HG02973 (cell line): ENCODE results near the gene PLTP.
"Not testable (repeated sequence)": the region's sequence is repeated elsewhere in the genome, so short reads cannot be mapped to it uniquely, and the experiment has no call there.

Experiments
- ATAC-seq: cut with Tn5 transposase; IDR thresholded peaks from one replicate; pipeline ENCODE4 v1.9.1; 2021; ENCODE audit warnings: moderate library complexity; ENCODE audit not compliant: unreplicated experiment

Gene PLTP

DNA sequence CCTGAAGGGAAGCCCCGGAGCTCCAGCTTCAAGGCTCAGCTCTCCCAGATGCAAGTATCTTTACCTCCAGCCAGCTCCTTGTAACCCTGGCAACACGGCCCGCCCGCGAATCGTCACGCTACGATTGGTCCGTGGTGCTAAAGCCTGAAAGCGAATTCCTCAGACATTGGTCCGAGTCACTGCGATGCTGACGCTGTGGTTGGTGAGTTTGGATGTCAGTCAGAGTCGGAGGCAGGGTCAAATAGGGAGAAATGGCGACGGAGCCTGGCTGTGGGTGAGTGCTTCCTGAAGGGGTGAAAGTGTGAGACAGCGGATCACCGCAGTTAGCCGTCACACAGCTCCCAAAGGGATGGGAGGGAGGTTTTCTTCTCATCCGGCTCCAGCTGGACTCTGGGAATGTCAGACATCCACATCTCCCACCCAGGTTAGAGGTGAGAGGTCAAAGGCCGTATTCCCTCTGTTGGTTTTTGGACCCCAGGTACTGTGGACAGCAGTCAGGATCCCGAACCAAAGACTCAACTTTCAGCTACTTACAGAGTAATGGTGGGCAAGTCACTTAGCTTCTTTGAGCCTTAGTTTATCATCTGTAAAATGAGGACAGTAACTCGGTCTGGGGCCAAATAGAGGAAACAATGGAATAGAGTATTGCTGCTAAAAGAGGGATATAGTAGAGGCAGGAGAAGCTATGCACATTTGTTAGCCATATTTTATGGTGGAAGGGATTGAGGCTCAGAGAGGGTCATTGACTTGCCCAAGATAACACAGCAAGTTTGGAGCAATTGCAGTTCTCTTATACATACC is 30.8 kb downstream of the PLTP start, which contains the start of gene ZSWIM1:
TSS of gene ZSWIM1 (plus strand) at position 240 of the 801 bp plus-strand sequence. CDS start 1,366 bp downstream, outside the sequence.
- peak; percentile 96 for ATAC-seq

DNA sequence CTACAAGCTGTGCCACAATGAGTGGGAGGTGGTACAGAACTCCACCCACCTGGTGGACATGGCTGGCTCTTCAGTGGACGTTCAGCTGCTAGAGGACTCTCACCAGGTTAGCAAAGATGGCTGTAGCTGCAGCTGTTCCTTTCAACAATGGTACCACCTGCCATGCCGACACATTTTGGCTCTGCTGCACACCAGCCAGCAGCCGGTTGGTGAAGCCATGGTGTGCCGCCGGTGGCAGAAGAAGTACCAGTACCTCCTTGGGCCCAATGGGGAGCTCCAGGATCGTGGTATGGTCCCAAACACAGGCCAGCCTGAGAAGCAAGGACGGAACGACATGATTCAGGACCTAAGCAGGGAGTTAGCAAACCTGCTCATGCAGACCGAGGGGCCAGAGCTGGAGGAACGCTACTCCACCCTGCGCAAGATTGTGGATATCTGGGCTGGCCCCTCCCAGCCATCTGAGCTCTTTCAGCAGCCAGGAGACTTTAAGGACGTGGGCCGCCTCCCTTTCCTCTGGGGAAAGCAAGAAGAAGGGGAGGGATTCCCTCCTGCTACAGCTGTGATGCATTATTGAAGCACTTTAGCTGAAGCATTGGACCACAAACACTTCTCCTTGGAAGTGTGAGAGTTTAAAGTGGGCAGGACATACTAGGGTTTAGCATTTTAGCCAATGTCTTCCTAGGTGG is 33.7 kb downstream of the PLTP start:
- ATAC-seq: no peak

DNA sequence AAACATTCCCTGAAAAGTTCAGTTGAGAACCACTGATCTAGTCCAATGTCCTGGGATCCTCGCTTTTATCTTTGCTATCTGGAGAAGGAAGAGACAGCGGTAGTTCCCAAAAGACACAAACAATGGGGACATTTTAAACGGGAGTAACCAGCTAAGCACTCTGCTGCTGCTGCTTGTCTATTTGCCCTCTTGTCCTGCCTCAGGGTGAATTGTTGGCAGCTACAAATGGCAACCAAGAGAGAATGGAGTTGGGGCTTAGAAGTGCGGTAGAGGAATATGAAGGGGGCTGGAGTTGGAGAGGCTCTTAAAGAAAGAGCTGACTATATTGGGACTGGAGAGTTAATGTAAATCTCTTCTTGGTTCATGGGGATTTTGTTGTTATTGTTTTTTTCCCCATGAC is 37.4 kb downstream of the PLTP start:
- no peak for ATAC-seq

DNA sequence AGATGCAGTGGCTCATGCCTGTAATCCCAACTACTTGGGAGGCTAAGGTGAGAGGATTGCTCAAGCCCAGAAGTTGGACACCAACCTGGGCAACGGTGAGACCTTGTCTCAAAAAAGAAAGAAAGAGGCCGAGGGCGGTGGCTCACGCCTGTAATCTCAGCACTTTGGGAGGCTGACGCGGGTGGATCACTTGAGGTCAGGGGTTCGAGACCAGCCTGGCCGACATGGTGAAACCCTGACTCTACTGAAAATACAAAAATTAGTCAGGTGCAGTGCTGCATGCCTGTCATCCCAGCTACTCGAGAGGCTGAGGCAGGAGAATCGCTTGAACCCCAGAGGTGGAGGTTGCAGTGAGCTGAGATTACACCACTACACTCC is 37.9 kb downstream of the PLTP start:
- ATAC-seq: not testable (repeated sequence)

DNA sequence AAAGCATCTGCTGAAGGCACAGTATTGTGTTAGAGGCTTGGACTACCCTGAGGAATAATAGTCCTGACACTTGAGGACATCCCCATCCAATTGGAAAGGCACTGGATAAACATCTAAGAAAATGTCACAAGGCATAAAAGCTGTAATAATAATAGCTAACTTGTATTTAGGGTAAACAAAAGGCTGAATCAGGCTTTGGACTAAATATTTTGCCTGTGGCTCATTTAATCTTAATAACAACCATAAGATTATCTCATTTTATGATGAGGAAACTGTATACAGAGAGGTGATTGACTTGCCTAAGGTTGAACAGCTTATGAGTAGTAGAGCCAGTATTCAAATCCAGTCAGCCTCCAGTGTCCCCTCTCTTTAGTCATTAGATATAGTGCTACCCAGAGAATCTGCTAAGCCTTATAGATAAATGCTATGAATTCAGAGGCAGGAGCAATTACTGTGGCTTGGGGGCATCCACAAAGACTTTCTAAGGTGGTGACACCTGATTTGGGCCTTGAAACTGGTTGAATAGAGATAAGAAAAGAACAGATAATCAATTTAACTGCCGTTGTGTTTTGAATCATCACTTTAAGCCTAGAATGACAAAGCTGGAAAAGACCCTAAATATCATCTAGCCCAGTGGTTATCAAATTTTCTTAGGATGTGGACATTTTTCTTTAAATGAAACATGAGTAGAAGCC is 38.4 kb downstream of the PLTP start:
- no peak for ATAC-seq

DNA sequence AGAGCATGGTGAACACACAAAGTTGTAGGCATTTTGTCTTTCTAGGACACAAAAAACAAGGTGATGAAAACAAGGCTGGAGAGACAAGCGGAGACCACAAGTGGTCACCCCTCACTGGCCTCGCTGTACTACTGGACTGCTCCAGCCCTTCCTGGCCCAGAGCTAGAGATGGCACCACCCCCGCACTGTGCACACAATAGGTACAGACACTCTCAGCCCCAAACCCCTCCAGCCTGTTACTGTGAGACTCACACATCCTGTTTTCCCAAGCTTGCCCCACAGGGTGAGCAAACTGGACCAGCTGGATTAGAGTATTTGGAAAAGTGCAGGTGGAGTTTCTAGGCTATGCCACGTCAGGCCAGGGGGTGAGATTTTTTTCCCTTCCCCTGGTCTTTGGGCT is 39.3 kb downstream of the PLTP start:
- ATAC-seq: no peak

DNA sequence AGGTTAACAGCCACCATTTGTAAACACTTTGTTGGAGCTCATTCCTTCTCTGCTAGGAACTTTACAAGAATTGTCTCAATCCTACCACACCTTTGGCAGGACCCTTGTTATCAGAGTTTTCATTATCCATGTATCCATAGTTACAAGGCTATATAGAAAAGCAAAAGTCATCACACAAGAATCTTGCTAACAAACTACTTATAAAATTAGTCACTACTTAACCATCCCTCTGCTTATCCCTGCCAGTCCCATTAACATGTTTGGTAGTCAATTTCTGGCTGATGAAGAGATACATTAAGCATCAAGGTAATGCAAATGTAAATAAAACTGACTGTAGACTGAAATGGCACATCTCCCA is 44.2 kb downstream of the PLTP start:
- ATAC-seq: no peak

DNA sequence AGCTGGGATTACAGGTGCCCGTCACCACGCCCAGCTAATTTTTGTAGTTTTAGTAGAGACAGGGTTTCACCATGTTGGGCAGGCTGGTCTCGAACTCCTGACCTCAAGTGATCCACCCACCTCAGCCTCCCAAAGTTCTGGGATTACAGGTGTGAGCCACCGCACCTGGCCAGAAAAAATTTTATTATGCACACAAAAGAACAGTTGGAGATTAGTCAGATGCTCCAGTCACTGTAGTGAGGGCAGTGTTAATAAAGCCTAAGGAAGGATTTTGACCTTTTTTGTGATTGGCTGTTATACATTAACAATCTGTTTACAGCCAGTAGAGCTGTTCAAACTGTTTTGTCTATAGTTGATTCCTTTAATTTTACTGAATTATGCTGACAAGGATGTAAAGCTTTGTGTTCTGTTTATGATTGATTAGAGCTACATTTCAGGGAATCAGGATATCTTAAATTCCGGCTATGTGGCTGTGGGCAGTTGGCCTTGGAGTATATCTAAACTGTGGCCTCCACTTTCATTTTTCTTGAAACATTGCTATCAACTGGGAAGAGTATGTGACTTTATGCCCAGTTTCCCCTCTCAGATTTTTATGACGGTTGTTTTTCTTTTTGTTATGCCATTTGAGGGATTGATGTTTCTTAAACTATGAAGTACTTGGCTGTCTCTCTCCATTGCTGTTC is 44.7 kb downstream of the PLTP start:
- ATAC-seq: no peak

DNA sequence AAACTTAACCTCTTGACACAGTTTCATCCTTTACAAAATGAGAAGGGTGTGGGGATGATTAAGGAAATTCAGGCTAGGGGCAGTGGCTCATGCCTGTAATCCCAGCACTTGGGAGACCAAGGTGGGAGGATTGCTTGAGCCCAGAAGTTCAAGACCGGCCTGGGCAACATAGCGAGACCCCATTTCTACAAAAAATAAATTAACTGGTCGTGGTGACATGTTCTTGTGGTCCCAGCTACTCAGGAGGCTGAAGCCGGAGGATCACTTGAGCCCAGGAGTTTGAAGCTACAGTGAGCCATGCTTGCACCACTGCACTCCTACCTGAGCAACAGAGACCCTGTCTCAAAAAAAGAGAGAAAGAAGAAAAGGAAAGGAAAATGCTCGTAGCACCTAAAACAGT is 45.5 kb downstream of the PLTP start:
- no peak for ATAC-seq

DNA sequence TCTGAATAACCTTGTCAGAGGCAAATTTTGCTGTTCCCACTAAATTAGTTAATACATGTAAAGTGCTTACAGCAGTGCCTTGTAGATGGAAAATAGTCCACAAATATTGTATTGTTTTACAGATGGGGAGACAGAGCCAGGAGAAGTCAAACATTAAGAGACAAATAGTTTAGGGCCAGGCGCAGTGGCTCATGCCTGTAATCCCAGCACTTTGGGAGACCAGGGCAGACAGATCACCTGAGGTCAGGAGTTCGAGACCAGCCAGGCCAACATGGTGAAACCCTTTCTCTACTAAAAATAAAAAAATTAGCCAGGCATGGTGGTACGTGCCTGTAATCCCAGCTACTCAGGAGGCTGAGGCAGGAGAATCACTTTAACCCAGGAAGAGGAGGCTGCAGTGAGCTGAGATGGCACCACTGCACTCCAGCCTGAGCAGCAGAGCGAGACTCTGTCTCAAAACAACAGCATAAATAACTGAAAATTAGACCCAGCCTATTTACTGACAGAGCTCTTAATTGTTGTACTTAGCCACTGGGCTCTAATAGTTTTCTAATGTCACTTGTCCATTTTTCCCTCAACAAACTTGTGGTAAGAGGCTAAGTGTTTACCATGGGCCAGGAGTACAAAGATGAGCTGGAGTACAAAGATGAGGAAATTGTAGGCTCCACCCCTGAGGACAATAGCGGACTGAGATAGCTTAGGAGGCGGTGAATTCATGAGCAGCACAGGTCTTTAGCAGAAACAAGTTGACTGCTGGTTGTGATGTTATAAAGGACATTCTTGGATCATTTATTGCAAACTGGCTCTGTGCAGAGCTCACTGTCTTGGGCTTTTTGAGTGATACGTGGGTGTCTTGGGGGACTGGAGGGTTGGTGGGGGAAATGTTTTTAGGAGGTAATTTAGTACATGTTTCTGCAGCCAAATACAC is 48.1 kb downstream of the PLTP start:
- ATAC-seq: no peak

DNA sequence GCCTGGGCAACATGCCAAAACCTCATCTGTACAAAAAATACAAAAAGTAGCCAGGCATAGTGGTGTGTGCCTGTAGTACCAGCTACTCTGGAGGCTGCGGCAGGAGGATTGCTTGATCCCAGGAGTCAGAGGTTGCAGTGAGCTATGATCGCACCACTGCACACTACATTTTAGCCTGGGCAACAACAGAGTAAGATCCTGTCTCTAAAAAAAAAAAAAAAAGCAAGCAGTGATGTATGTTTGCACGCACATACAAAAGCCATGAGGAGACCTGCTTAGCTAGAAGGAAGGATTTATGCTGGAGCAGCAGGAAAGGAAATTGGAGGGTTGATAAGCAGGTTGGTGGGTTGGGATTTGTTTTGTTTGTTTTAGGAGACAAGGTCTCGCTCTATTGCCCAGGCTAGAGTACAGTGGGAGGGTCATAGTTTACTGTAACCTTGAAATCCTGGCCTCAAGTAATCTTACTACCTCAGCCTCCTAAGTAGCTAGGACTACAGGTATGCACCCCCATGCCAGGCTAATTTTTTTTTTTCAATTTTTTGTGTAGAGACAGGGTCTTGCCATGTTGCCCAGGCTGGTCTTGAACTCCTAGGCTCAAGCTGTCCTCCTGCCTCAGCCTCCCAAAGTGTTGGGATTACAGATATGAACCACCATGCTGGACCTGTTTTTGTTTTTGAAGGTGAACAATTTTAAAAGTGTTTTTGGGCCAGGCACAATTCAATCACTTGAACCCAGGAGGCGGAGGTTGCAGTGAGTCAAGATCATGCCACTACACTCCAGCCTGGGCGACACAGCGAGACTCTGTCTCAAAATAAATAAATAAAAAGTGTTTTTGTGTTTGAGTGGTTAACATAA is 50.5 kb downstream of the PLTP start:
- ATAC-seq: no peak

DNA sequence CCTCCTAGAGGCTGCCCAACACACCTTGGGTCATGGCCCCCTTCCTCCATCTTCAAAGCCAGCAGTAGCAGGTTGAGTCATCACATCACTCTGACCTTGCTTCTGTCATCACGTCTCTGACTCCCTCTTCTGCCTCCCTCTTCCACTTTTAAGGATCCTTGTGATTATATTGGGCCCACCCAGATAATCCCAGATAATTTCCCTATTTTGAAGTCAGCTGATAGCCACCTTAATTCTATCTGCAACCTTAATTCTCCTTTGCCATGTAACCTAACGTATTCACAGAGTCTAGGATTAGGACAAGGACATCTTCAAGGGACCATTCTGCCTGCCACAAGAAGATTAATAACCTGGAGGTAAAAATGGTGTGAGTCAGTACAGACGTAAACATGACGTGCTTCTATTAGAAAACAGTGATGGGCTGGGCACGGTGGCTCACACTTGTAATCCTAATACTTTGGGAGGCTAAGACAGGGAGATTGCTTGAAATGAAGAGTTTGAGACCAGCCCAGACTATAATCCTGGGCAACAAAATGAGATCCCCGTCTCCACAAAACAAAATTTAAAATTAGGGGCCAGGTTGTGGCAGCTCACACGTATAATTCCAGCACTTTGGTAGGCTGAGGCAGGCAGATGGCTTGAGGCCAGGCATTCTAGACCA is 51.3 kb downstream of the PLTP start:
- ATAC-seq: no peak

DNA sequence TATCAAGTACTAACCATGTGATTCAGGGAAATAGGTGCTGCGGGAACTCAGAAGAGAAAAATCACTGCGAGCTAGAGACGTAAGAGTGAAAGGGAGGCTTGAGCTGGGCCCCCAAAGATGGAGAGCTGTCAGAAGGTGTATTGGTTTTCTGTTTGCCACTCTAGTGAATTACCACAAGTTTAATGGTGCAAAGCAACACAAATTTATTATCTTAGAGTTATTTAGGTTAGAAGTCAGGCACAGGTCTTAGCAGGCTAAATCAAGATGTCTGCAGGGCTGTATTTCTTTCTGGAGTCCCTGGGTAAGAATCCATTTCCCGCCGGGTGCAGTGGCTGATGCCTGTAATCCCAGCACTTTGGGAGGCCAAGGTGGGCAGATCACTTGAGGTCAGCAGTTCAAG is 52.0 kb downstream of the PLTP start:
- ATAC-seq: no peak

DNA sequence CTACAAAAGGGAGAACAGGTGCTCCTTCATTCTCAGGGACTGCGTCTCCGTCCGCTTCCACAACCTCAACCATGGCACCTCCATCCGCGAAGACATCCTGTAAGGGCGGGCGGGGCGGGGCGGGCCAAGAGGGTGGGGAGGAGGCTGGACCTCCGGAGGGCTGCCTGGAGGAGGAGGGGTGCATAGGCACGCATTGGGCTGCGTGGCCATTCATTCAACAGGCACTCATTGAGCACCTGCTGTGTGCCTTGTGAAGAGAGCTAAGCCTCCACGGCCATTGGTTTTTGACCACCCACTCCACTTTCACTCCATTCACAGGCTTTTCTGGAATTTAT is 54.1 kb downstream of the PLTP start:
- peak; percentile 17 for ATAC-seq

DNA sequence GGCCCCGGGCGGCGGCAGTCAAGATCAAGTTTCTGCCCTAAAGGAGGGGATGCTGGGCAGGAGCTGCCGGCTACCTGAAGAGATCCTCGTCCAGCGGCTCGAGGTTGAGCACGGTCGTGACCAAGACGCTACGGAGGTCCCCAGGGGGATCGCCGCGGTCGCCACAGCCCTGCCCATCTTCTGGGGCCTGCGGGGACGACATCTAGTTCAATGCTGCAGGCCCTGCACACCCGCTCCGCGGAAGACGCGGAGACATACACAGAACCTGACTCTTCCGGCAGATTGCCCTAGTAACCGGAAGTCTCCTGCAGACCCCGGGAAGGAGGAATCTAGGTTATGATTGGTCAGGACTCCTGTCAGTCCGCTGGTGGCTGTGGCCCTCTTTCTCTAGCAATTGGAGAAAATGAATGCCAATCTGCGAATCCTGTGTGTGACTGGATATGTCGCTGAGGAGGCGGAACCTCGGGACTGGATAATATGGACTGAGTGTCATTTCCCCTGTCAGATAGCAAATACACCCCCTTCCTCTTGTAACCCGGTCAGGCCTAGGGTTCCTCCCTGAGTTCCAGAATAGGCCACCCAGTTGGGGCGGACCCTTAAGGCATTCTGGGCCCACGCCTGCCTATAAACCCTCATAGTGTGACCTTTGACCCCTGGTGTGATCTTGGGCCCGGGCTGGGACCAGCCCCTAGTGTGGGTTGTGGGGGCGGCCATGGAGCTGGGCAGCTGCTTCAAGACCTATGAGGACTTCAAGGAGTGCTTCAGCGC is 54.7 kb downstream of the PLTP start, which contains the start of the genes ACOT8 and ZSWIM3:
TSS of gene ACOT8 (minus strand) at position 279 of the 768 bp plus-strand sequence. CDS start at position 202, 77 bp downstream.
TSS of gene ZSWIM3 (plus strand) at position 501 of the 768 bp plus-strand sequence. CDS start at position 713, 212 bp downstream.
- ATAC-seq: peak; percentile 94

DNA sequence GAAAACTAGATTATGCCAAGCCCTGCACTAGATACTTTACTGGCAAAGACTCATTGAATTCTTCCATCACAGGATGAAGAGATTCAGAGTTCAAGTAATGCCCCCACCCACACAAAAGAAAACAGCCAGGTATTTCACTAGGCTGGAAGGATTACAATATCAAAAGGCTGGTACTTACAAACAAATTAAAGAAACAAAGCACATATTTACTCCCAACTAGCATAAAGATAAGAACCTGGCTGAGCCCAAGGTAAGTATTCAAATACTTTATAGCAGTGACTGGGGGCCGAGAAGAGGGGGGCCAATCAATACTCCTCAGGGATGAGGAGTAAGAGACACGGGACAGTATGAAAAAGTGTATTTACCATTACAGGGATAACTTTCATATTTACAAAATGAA is 58.5 kb downstream of the PLTP start:
- no peak for ATAC-seq

DNA sequence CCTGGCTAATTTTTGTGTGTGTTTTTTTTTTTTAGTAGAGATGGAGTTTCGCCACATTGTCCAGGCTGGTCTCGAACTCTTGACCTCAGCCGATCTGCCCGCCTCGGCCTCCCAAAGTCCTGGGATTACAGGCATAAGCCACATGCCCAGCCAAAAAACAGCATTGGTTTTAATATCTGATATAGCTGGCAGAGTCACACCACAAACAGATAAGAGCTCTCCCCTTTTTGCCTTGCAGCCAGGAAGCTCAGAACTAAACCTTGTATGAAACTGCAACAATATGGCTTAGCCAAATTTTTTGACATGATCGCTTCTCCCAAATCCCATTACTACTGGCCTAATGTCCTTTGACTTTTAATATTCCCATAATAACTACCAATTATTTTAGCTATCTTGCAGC is 59.6 kb downstream of the PLTP start:
- no peak for ATAC-seq

DNA sequence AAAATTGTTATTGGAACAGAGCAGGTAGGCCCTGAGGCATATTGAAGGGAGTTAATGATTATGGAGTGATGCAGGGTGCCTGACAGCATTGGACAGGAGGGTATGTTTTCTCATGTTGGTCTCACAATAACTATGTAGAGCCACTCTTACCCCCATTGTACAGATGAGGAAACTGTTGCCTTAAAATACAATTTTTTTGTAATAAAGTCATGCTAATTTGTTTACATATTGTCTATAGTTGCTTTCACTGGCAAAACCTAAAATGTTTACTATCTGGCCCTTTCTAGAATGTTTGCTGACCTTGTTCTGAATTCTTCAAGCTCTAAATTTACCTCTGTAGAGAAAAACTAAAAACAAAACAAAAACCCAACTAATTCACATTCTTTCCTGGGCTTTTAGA is 60.5 kb downstream of the PLTP start:
- no peak for ATAC-seq
